DMS79 treated with DMSO at 0.1 percent for 48 hours (cell line): Measurements from ENCODE around the gene HLA-G.

ENCODE experiments used
- DNase-seq: peaks from one replicate; lab custom pipeline; 2025; lab: John Stamatoyannopoulos, UW

Gene HLA-G

DNA sequence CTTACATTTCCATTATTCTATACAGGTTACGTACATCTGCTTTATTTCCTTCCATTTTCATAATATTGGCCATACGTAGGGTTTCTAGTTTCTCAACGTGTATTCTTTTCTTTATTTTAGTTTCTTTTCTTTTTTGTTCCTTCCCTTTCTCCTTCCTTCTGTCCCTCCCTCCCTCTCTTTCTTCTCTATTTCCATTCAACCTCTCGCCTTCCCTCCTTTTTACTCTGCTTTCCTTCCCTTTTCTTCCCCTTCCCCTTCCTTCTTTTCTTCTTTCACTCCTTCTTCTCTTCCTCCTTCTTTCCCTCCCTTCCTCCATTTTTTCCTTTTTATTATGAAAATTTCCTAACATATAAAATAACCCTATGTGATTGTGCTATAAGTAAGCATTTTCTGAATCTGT lies 8.7 kb upstream of the HLA-G start:
- DNase-seq: no peak

GRCh38 chr6:29824144-29824543 lies 3.5 kb upstream of the HLA-G start:
- DNase-seq: no peak

DNA sequence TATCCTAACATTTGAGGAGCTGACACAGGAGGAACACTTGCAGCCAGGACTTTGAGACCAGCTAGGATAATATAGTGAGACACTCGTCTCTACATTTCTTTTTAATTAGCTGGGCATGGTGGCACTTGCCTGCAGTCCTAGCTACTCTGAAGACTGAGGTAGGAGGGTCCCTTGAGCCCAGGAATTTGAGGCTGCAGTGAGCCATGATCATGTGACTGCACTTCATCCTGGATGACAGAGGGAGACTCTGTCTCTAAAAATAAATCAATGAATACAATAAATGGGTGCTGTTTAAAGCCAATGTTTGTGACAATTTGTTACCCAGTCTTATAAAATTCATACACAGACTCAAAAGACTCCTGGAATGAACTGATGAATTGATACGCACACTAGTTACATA lies 1.8 kb upstream of the HLA-G start:
- DNase-seq: no peak

GRCh38 chr6:29826271-29826670 lies 1.4 kb upstream of the HLA-G start:
- no peak for DNase-seq

GRCh38 chr6:29828471-29828797 lies 809 bp downstream of the HLA-G start:
- DNase-seq: no peak

- DNase-seq: no peak
These were observed 2.1 kb downstream of the HLA-G start for GRCh38 chr6:29829766-29830165.

GRCh38 chr6:29830409-29830808 lies 2.8 kb downstream of the HLA-G start:
- DNase-seq: no peak

DNA sequence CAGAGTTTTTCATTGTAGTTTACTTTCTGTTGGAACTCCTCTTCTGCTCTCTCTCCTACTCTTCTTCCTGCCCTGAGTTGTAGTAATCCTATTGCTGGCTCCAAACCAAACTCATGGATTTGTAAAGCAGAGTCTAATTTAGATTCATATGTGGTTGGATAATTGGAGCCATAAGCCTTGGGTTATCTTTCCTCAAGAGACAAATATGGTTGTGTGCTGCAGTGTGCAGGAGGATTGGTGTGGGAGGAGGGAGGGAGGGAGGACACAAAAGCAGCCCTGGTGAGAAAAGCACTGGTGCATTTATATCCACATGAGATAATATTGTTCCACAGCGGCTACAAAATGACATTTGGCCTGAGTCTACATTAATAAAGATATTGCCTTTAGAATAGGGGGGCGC lies 4.2 kb downstream of the HLA-G start:
- DNase-seq: no peak

- DNase-seq: no peak
These were observed 7.2 kb downstream of the HLA-G start for GRCh38 chr6:29834564-29835436.

GRCh38 chr6:29839917-29840316 lies 12.3 kb downstream of the HLA-G start:
- no peak for DNase-seq

- DNase-seq: no peak
These were observed 13.4 kb downstream of the HLA-G start for GRCh38 chr6:29841030-29841429.

GRCh38 chr6:29845405-29846006 lies 17.9 kb downstream of the HLA-G start:
- DNase-seq: no peak

GRCh38 chr6:29847871-29848630 lies 20.4 kb downstream of the HLA-G start:
- peak; percentile 40 for DNase-seq

- no peak for DNase-seq
These were observed 22.5 kb downstream of the HLA-G start for GRCh38 chr6:29850011-29850553.

DNA sequence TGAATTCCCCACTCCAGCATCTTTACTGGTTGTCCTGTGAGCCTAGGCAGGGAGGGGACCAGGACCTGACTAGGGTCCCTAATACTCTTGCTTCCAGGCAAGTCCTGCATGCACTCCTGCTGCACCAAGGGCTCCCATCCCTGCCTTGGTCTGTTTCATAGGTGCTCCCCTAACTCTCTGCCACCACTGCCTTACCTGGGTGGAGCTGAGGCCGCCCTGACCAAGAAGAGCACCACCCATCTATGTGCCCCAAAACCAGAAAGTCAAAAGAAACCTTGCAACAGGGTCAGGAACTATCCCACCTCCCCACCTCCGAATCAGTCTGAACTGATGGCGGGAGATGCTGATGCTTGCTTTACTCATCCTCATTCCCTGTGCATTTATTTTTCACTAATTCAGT lies 23.6 kb downstream of the HLA-G start:
- DNase-seq: no peak

GRCh38 chr6:29853245-29853644 lies 25.6 kb downstream of the HLA-G start:
- DNase-seq: no peak

DNA sequence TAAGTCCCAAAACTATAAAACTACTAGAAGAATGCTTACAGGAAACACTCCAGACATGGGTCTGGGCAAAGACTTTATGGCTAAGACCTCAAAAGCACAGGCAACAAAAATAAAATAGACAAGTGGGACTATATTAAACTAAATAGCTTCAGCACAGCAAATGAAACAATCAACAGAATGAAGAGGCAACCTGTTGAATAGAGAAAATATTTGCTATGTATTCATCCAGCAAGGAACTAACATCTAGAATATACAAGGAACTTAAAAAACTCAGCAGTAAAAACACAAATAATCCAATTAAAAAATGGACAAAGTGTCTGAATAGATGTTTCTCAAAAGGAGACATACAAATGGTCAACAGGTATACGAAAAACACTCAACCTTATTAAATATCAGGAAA lies 30.4 kb downstream of the HLA-G start:
- DNase-seq: no peak

DNA sequence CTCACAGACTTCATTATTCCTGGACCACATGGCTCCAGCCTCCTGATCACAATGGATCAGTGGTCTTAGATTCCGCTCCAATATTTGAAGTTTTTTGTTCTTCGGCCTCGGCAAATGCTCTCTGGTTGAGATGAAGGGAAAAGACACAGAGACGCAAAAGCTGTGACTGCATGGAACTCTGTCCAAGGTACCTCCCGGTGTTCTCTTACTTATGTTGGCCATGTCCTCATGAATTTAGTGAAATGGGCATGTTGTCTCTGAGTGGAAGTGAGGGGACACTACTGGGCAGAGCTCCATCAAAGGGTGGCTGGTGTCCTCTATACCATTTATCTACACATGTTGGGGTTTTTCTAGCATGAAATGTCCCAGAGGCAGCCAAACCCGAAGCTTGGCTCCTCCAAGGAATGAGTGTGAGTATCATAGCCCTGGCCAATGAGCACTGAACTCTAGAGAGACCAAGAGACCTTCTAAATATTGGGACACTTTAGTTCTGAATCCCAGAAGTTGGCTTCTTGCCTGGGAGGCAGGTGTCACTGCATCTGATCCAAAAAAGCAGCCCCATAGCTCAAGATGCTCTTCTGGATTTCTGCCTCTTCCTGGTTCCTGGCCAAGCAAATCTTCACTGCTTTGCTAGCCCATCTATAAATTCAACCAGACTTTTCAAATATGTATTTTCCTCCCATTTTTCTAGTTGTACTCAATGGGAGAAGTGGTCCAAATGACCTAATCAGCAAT lies 34.1 kb downstream of the HLA-G start:
- DNase-seq: no peak

GRCh38 chr6:29864037-29864810 lies 36.6 kb downstream of the HLA-G start:
- DNase-seq: no peak

- DNase-seq: no peak
These were observed 38.0 kb downstream of the HLA-G start for GRCh38 chr6:29865631-29866030.

- DNase-seq: peak; percentile 11
These were observed 42.5 kb downstream of the HLA-G start for GRCh38 chr6:29870104-29870503.
